Smooth muscle cell (in vitro differentiated cells): Measurements from ENCODE around the gene KLK14. TPM values are rescaled to one million over a fixed set of nuclear protein-coding genes. Genes with fewer than 3 reads are reported as not detected.

Source experiments
- DNase-seq: peaks from one replicate; lab custom pipeline; 2025; ENCODE audit not compliant: unreplicated experiment; lab: John Stamatoyannopoulos, UW
- H2AFZ ChIP-seq: fragments of 200-600 bp; sonication (generic); 2 replicates; pipeline ENCODE4 v1.6.0; 2016; ENCODE audit warnings: antibody characterized with exemption, low read depth, mild to moderate bottlenecking
- H3F3A ChIP-seq: fragments of 200-600 bp; sonication (generic); 2 replicates; pipeline ENCODE4 v1.6.0; 2017; ENCODE audit warnings: antibody characterized with exemption, low read depth
- H3K27ac ChIP-seq: fragments of 200-600 bp; sonication (generic); 2 replicates; pipeline ENCODE4 v1.5.1; 2016; ENCODE audit warnings: low read depth, mild to moderate bottlenecking
- H3K27me3 ChIP-seq: fragments of 200-600 bp; sonication (generic); 2 replicates; pipeline ENCODE4 v1.6.1; 2016; ENCODE audit warnings: low read depth, mild to moderate bottlenecking
- H3K36me3 ChIP-seq: fragments of 200-600 bp; sonication (generic); 2 replicates; pipeline ENCODE4 v1.5.1; 2016; ENCODE audit warnings: low read depth
- H3K4me1 ChIP-seq: fragments of 200-600 bp; sonication (generic); 2 replicates; pipeline ENCODE4 v1.5.1; 2016; ENCODE audit warnings: low read depth
- H3K4me2 ChIP-seq: fragments of 200-600 bp; sonication (generic); 2 replicates; pipeline ENCODE4 v1.6.0; 2016; ENCODE audit warnings: mild to moderate bottlenecking
- H3K4me3 ChIP-seq: fragments of 200-600 bp; sonication (generic); 2 replicates; pipeline ENCODE4 v1.5.1; 2016; ENCODE audit warnings: mild to moderate bottlenecking
- H3K79me2 ChIP-seq: fragments of 200-600 bp; sonication (generic); 2 replicates; pipeline ENCODE4 v1.6.0; 2016; ENCODE audit warnings: low read depth, mild to moderate bottlenecking
- H3K9ac ChIP-seq: fragments of 200-600 bp; sonication (generic); 2 replicates; pipeline ENCODE4 v1.6.0; 2016; ENCODE audit warnings: low read depth
- H3K9me3 ChIP-seq: fragments of 200-600 bp; sonication (generic); replicated peaks from 2 replicates; pipeline ENCODE4 v1.5.1; 2016; ENCODE audit warnings: low read depth
- H4K20me1 ChIP-seq: fragments of 200-600 bp; sonication (generic); 2 replicates; pipeline ENCODE4 v1.6.0; 2016; ENCODE audit warnings: low read depth
- WGBS: methylation state at CpG from one replicate; pipeline ENCODE4 v1.1.7; 2016; ENCODE audit warnings: low lambda C conversion rate; 5-methylcytosine and 5-hydroxymethylcytosine counted together
- polyA plus RNA-seq: library from polyadenylated mRNA; unstranded; fragments of >200 nt; fragmentation: Nextera tagmentation; extraction: Ambion mirVana; gene quantifications from 2 replicates; pipeline ENCODE4 v1.2.1, GENCODE V29; 2016
- total RNA-seq: library from RNA; depleted of rRNA; stranded (reverse); fragments of >200 nt; gene quantifications from 2 replicates; pipeline ENCODE4 v1.2.3, GENCODE V29; 2014
- TF ChIP-seq, protein P1 (sequence below): fragments of 200-600 bp; sonication (generic); IDR thresholded peaks from 2 replicates; pipeline ENCODE4 v1.5.1; 2017; ENCODE audit warnings: borderline replicate concordance, mild to moderate bottlenecking, antibody characterized with exemption; ENCODE audit not compliant: insufficient read depth, poor library complexity, severe bottlenecking

The KLK14 gene, protein sequence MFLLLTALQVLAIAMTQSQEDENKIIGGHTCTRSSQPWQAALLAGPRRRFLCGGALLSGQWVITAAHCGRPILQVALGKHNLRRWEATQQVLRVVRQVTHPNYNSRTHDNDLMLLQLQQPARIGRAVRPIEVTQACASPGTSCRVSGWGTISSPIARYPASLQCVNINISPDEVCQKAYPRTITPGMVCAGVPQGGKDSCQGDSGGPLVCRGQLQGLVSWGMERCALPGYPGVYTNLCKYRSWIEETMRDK
- total RNA-seq (5.5 and 12.3 TPM in 2 replicates), polyA plus RNA-seq (2.0 and 7.7 TPM in 2 replicates)

DNA sequence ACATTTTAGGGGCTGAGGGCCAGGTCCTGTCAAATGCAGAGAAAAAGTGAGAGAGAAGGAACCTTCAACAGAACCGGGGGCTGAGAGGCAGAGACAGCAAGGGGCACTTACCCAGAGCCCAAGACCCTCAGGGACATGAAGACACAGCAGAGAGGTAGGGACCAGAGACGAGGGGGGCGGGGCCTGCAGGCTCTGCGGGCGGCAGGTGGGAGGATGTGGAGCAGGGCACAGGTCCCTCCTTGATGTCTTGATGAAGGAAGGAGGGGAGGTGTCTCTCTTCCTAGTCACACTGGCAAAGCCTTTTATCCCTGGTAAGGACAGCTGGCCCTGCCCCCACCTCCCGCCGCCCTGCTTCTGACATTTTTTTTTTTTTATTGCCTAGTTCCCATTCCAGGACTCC, at the start of gene KLK14:
Gene KLK14 (minus strand): TSS at position 277 of the 400 bp plus-strand sequence. CDS start 273 bp downstream, at position 4.
- no peaks in the 10 kb centered on the region for H3F3A ChIP-seq
- no peak within 1 kb of the TSS for H2AFZ ChIP-seq
- 66% methylated on average over 7 of the region's 7 CpGs for WGBS
- no peaks in the 10 kb centered on the region for H3K79me2 ChIP-seq
- no peak within 1 kb of the TSS for H3K27ac ChIP-seq
- no peaks in the 10 kb centered on the region for H3K9me3 ChIP-seq
- no peak for DNase-seq
- H4K20me1 ChIP-seq: no peaks in the 10 kb centered on the region
- TF ChIP-seq, protein P1, sequence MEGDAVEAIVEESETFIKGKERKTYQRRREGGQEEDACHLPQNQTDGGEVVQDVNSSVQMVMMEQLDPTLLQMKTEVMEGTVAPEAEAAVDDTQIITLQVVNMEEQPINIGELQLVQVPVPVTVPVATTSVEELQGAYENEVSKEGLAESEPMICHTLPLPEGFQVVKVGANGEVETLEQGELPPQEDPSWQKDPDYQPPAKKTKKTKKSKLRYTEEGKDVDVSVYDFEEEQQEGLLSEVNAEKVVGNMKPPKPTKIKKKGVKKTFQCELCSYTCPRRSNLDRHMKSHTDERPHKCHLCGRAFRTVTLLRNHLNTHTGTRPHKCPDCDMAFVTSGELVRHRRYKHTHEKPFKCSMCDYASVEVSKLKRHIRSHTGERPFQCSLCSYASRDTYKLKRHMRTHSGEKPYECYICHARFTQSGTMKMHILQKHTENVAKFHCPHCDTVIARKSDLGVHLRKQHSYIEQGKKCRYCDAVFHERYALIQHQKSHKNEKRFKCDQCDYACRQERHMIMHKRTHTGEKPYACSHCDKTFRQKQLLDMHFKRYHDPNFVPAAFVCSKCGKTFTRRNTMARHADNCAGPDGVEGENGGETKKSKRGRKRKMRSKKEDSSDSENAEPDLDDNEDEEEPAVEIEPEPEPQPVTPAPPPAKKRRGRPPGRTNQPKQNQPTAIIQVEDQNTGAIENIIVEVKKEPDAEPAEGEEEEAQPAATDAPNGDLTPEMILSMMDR: no peak
- H3K36me3 ChIP-seq: no peaks in the 10 kb centered on the region
- H3K4me2 ChIP-seq: no peak within 1 kb of the TSS
- no peak within 1 kb of the TSS for H3K9ac ChIP-seq
- H3K4me3 ChIP-seq: no peak within 1 kb of the TSS
- peaks cover 14% of the 10 kb centered on the region for H3K27me3 ChIP-seq
- no peaks in the 10 kb centered on the region for H3K4me1 ChIP-seq

DNA sequence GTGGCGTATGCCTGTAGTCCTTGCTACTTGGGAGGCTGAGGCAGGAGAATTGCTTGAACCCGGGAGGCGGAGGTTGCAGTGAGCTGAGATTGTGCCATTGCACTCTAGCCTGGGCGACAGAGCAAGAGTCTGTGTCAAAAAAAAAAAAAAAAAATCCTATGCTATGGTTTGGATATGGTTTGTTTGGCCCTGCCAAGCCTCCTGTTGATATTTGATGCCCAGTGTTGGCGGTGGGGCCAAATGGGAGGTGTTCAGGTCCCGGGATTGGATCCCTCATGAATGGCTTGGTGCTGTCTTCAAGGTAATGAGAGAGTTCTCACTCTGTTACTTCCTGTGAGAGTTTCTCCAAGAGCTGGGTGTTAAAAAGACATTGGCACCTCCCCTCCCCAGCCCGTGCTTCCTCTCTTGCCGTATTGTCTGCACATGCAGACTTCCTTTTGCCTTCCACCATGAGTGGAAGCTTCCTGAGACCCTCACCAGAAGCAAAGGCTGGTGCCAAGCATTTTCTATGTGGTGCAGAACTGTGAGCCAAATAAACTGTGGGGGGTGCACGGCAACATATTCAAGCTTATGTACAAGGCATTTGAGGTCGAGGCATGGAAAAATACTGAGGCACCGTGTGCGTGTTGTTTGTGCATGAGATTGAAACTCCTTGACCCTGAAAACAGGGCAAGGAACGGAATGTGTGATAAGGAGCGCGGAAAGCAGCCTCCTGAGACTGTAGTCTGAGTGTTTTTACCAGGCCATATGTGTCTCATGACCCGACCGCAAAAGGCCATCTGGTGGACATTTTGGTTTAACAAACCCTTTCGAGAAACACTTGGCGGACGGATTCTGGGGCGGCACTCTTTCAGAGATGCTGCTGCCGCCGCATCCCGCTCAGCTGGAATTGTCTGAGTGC, 49.3 kb upstream of the KLK14 start:
- Histone ChIP-seq H4K20me1 (no peaks in the 10 kb centered on the region), H3K79me2 (no peaks in the 10 kb centered on the region), H3K4me1 (no peaks in the 10 kb centered on the region), H3K9me3 (no peaks in the 10 kb centered on the region), H3K4me2 (no peak overlapping the region), H3K27ac (no peak overlapping the region), H3F3A (no peaks in the 10 kb centered on the region), H3K27me3 (no peaks in the 10 kb centered on the region), H2AFZ (no peak overlapping the region), H3K4me3 (no peak overlapping the region), H3K9ac (no peak overlapping the region), H3K36me3 (no peaks in the 10 kb centered on the region)
- TF ChIP-seq, protein P1: no peak
- 71% methylated on average over 24 of the region's 24 CpGs for WGBS
- DNase-seq: no peak

DNA sequence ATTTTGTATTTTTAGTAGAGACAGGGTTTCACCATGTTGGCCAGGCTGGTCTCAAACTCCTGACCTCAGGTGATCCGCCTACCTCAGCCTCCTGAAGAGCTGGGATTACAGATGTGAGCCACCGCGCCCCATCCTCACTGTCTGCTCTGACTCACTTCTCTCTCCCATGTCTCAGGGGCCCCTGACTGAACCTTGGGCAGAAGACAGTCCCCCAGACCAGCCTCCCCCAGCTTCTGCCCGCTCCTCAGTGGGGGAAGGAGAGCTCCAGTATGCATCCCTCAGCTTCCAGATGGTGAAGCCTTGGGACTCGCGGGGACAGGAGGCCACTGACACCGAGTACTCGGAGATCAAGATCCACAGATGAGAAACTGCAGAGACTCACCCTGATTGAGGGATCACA, 47.0 kb upstream of the KLK14 start:
- no peak overlapping the region for H3K27ac ChIP-seq

More for the DNA sequence above, 47.0 kb upstream of the KLK14 start:
- Histone ChIP-seq H3F3A (no peaks in the 10 kb centered on the region), H2AFZ (no peak overlapping the region), H3K4me2 (no peak overlapping the region), H3K4me1 (no peaks in the 10 kb centered on the region), H3K27me3 (no peaks in the 10 kb centered on the region), H4K20me1 (no peaks in the 10 kb centered on the region), H3K4me3 (no peak overlapping the region), H3K9ac (no peak overlapping the region), H3K9me3 (no peaks in the 10 kb centered on the region), H3K36me3 (no peaks in the 10 kb centered on the region), H3K79me2 (no peaks in the 10 kb centered on the region)
- TF ChIP-seq, protein P1: no peak
- WGBS: 62% methylated on average over 8 of the region's 8 CpGs
- no peak for DNase-seq
